ENCODE results near the gene ZBTB16.

DNA sequence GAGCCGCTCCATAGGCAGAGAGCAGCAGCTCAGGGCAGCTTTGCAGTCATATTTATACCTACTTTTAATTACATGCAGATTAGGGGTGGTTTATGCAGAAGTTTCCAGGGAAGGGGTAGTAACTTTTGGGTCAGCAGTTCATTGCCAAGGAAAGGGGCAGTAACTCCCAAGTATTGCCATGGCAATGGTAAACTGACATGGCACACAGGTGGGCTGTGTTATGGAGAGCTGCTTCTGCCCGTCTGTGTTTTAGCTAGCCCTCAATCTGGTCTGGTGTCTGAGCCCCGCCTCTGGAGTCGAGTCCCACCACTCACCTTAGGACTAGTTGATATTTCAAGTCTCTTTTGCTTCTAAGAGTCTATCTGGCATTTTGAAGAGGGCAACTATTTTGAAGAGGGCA is 12.2 kb upstream of the ZBTB16 start:
- TF ChIP-seq, protein P1, sequence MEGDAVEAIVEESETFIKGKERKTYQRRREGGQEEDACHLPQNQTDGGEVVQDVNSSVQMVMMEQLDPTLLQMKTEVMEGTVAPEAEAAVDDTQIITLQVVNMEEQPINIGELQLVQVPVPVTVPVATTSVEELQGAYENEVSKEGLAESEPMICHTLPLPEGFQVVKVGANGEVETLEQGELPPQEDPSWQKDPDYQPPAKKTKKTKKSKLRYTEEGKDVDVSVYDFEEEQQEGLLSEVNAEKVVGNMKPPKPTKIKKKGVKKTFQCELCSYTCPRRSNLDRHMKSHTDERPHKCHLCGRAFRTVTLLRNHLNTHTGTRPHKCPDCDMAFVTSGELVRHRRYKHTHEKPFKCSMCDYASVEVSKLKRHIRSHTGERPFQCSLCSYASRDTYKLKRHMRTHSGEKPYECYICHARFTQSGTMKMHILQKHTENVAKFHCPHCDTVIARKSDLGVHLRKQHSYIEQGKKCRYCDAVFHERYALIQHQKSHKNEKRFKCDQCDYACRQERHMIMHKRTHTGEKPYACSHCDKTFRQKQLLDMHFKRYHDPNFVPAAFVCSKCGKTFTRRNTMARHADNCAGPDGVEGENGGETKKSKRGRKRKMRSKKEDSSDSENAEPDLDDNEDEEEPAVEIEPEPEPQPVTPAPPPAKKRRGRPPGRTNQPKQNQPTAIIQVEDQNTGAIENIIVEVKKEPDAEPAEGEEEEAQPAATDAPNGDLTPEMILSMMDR (IDR thresholded peaks at IDR 0.05) = no peak
- TF ChIP-seq POLR2A (IDR thresholded peaks at IDR 0.05) (no peak), EP300 (IDR thresholded peaks at IDR 0.05) (no peak), POLR2AphosphoS5 (IDR thresholded peaks at IDR 0.05) (no peak)

Measured in stomach (tissue), 4 donors.